ENCODE data around the gene DAZAP1. TPM values are rescaled to one million over a fixed set of nuclear protein-coding genes. Genes with fewer than 3 reads are reported as not detected.

DAZAP1 gene
- total RNA-seq, 1 experiment from 2014 or later = 183 TPM

Other genes starting within 250 kb of the DAZAP1 start
- gene SBNO2, start 233.3 kb upstream of the DAZAP1 start, total RNA-seq (2014; rRNA removed; shearing (Covaris generic)) = 28.2 and 31.7 TPM in 2 replicates
- 77.2 and 77.7 TPM in 2 replicates for gene STK11, start 201.8 kb upstream of the DAZAP1 start, total RNA-seq (2014; rRNA removed; shearing (Covaris generic))
- gene CBARP, start 169.6 kb upstream of the DAZAP1 start, total RNA-seq (2014; rRNA removed; shearing (Covaris generic)) = 3.1 and 3.2 TPM in 2 replicates
- 55.4 and 127 TPM in 2 replicates for gene ATP5F1D, start 165.8 kb upstream of the DAZAP1 start, total RNA-seq (2014; rRNA removed; shearing (Covaris generic))
- gene MIDN, start 159.0 kb upstream of the DAZAP1 start, total RNA-seq (2014; rRNA removed; shearing (Covaris generic)) = 10.1 and 11.2 TPM in 2 replicates
- 170 and 219 TPM in 2 replicates for gene CIRBP, start 138.3 kb upstream of the DAZAP1 start, total RNA-seq (2014; rRNA removed; shearing (Covaris generic))
- 53.1 and 58.1 TPM in 2 replicates for gene FAM174C, start 132.1 kb upstream of the DAZAP1 start, total RNA-seq (2014; rRNA removed; shearing (Covaris generic))
- gene EFNA2, start 121.7 kb upstream of the DAZAP1 start, total RNA-seq (2014; rRNA removed; shearing (Covaris generic)) = 0.45 TPM in 1 of 2 replicates, not detected in the other
- 101 and 141 TPM in 2 replicates for gene NDUFS7, start 23.7 kb upstream of the DAZAP1 start, total RNA-seq (2014; rRNA removed; shearing (Covaris generic))
- 53.9 and 58.5 TPM in 2 replicates for gene GAMT, start 6.0 kb upstream of the DAZAP1 start, total RNA-seq (2014; rRNA removed; shearing (Covaris generic))
- 1,915 and 2,084 TPM in 2 replicates for gene RPS15, start 30.8 kb downstream of the DAZAP1 start, total RNA-seq (2014; rRNA removed; shearing (Covaris generic))
- gene APC2, start 42.5 kb downstream of the DAZAP1 start, total RNA-seq (2014; rRNA removed; shearing (Covaris generic)) = 0.53 and 0.63 TPM in 2 replicates
- 72.5 and 73.2 TPM in 2 replicates for gene C19orf25, start 71.6 kb downstream of the DAZAP1 start, total RNA-seq (2014; rRNA removed; shearing (Covaris generic))
- gene PCSK4, start 82.8 kb downstream of the DAZAP1 start, total RNA-seq (2014; rRNA removed; shearing (Covaris generic)) = 0.10 and 1.0 TPM in 2 replicates
- 0.77 and 0.98 TPM in 2 replicates for gene REEP6, start 83.6 kb downstream of the DAZAP1 start, total RNA-seq (2014; rRNA removed; shearing (Covaris generic))
- 4.0 and 5.5 TPM in 2 replicates for gene ADAMTSL5, start 105.4 kb downstream of the DAZAP1 start, total RNA-seq (2014; rRNA removed; shearing (Covaris generic))
- not detected in 2 replicates for gene PLK5, start 116.5 kb downstream of the DAZAP1 start, total RNA-seq (2014; rRNA removed; shearing (Covaris generic))
- 49.9 and 53.8 TPM in 2 replicates for gene MEX3D, start 160.7 kb downstream of the DAZAP1 start, total RNA-seq (2014; rRNA removed; shearing (Covaris generic))
- gene MBD3, start 185.3 kb downstream of the DAZAP1 start, total RNA-seq (2014; rRNA removed; shearing (Covaris generic)) = 186 and 194 TPM in 2 replicates
- gene UQCR11, start 197.9 kb downstream of the DAZAP1 start, total RNA-seq (2014; rRNA removed; shearing (Covaris generic)) = 123 and 127 TPM in 2 replicates
- gene TCF3, start 245.0 kb downstream of the DAZAP1 start, total RNA-seq (2014; rRNA removed; shearing (Covaris generic)) = 97.9 and 128 TPM in 2 replicates

Data from HT1080 (cell line).